MM.1S (cell line): Measurements from ENCODE around the gene ZNF23.

Experiments
- DNase-seq: peaks from one replicate; pipeline ENCODE4 v3.0.0-alpha.2; 2015
- H2AFZ ChIP-seq: fragments of 300-600 bp; sonication (generic); 2 replicates; pipeline ENCODE4 v1.6.0; 2016; ENCODE audit warnings: antibody characterized with exemption, low read length
- H3F3A ChIP-seq: fragments of 300-600 bp; sonication (generic); 2 replicates; pipeline ENCODE4 v1.6.1; 2016; ENCODE audit warnings: mild to moderate bottlenecking, antibody characterized with exemption, low read length, moderate library complexity, mixed read lengths; ENCODE audit not compliant: insufficient read depth
- H3K27ac ChIP-seq: fragments of 300-600 bp; sonication (generic); 2 replicates; pipeline ENCODE4 v1.5.1; 2016; ENCODE audit warnings: mild to moderate bottlenecking, low read length
- H3K27me3 ChIP-seq: fragments of 300-600 bp; sonication (generic); replicated peaks from 2 replicates; pipeline ENCODE4 v1.6.0; 2016; ENCODE audit warnings: low read length; ENCODE audit not compliant: insufficient read depth
- H3K36me3 ChIP-seq: fragments of 300-600 bp; sonication (generic); replicated peaks from 2 replicates; pipeline ENCODE4 v1.6.1; 2016; ENCODE audit warnings: mild to moderate bottlenecking, low read length, mixed read lengths; ENCODE audit not compliant: insufficient read depth
- H3K4me1 ChIP-seq: fragments of 300-600 bp; sonication (generic); 2 replicates; pipeline ENCODE4 v1.6.1; 2016; ENCODE audit warnings: low read length, mixed read lengths
- H3K4me2 ChIP-seq: fragments of 300-600 bp; sonication (generic); 2 replicates; pipeline ENCODE4 v1.6.0; 2016; ENCODE audit warnings: low read depth, low read length
- H3K4me3 ChIP-seq: fragments of 300-600 bp; sonication (generic); 2 replicates; pipeline ENCODE4 v1.5.1; 2016; ENCODE audit warnings: low read length, mixed read lengths
- H3K79me2 ChIP-seq: fragments of 300-600 bp; sonication (generic); 2 replicates; pipeline ENCODE4 v1.6.1; 2016; ENCODE audit warnings: mixed run types, low read length, mixed read lengths
- H3K9ac ChIP-seq: fragments of 300-600 bp; sonication (generic); 2 replicates; pipeline ENCODE4 v1.6.1; 2016; ENCODE audit warnings: low read length, mixed read lengths
- H3K9me2 ChIP-seq: fragments of 300-600 bp; sonication (generic); replicated peaks from 2 replicates; pipeline ENCODE4 v1.6.1; 2016; ENCODE audit warnings: mild to moderate bottlenecking, low read length, mixed read lengths; ENCODE audit not compliant: insufficient read depth
- H3K9me3 ChIP-seq: fragments of 300-600 bp; sonication (generic); replicated peaks from 2 replicates; pipeline ENCODE4 v1.6.1; 2016; ENCODE audit warnings: mild to moderate bottlenecking, low read length, mixed read lengths; ENCODE audit not compliant: insufficient read depth
- H4K20me1 ChIP-seq: fragments of 300-600 bp; sonication (generic); 2 replicates; pipeline ENCODE4 v1.6.1; 2016; ENCODE audit warnings: mild to moderate bottlenecking, low read length, moderate library complexity, mixed read lengths; ENCODE audit not compliant: insufficient read depth
- CTCF ChIP-seq: fragments of 300-600 bp; sonication (generic); IDR thresholded peaks from 2 replicates; pipeline ENCODE4 v1.5.1; 2016; ENCODE audit warnings: antibody characterized with exemption, low read length, mixed read lengths
- EZH2 ChIP-seq: fragments of 300-600 bp; sonication (generic); optimal IDR thresholded peaks from 2 replicates; pipeline ENCODE3; 2017; ENCODE audit warnings: low read depth, mild to moderate bottlenecking, antibody characterized with exemption, low read length, mixed read lengths
- EZH2phosphoT487 ChIP-seq: fragments of 300-600 bp; sonication (generic); IDR thresholded peaks from 2 replicates; pipeline ENCODE4 v1.6.1; 2018; ENCODE audit warnings: antibody characterized with exemption, low read length

ZNF23 gene

GRCh38 chr16:71442051-71442440, 20.0 kb downstream of the ZNF23 start, which contains the start of gene TLE7:
Gene TLE7, minus strand, starts transcription at chr16:71442054. Its CDS starts 8,730 bp downstream, at chr16:71433324.
- no peak within 1 kb of the TSS for H2AFZ ChIP-seq
- no peak for DNase-seq
- H3F3A ChIP-seq: no peaks in the 10 kb centered on the region
- TF ChIP-seq EZH2phosphoT487 (no peak), EZH2 (no peak), CTCF (no peak)
- H3K27me3 ChIP-seq: peaks cover 22% of the 10 kb centered on the region
- H3K4me3 ChIP-seq: no peak within 1 kb of the TSS
- no peaks in the 10 kb centered on the region for H3K9me2 ChIP-seq
- H3K9me3 ChIP-seq: no peaks in the 10 kb centered on the region
- H3K4me1 ChIP-seq: no peaks in the 10 kb centered on the region
- H3K36me3 ChIP-seq: no peaks in the 10 kb centered on the region
- no peak within 1 kb of the TSS for H3K9ac ChIP-seq
- no peaks in the 10 kb centered on the region for H3K79me2 ChIP-seq
- H4K20me1 ChIP-seq: no peaks in the 10 kb centered on the region
- no peak within 1 kb of the TSS for H3K4me2 ChIP-seq
- no peak within 1 kb of the TSS for H3K27ac ChIP-seq

- no peak for TF ChIP-seq EZH2phosphoT487
- no peak for TF ChIP-seq CTCF
- TF ChIP-seq EZH2: no peak
- Histone ChIP-seq H3K27me3 (peaks cover 22% of the 10 kb centered on the region), H3K4me1 (no peaks in the 10 kb centered on the region), H3K4me2 (no peak overlapping the region), H3K9ac (no peak overlapping the region), H3K4me3 (no peak overlapping the region), H3F3A (no peaks in the 10 kb centered on the region), H3K9me2 (no peaks in the 10 kb centered on the region), H2AFZ (no peak overlapping the region), H3K79me2 (no peaks in the 10 kb centered on the region), H4K20me1 (no peaks in the 10 kb centered on the region), H3K9me3 (no peaks in the 10 kb centered on the region), H3K27ac (no peak overlapping the region), H3K36me3 (no peaks in the 10 kb centered on the region)
- no peak for DNase-seq
These were observed 20.5 kb downstream of the ZNF23 start for GRCh38 chr16:71441348-71442050.

- no peak overlapping the region for H2AFZ ChIP-seq
- no peaks in the 10 kb centered on the region for H3F3A ChIP-seq
- peaks cover 22% of the 10 kb centered on the region for H3K27me3 ChIP-seq
- H4K20me1 ChIP-seq: no peaks in the 10 kb centered on the region
- no peak for DNase-seq
- H3K9me2 ChIP-seq: no peaks in the 10 kb centered on the region
- TF ChIP-seq CTCF (peak; percentile 37), EZH2phosphoT487 (no peak)
- H3K27ac ChIP-seq: no peak overlapping the region
- H3K9me3 ChIP-seq: no peaks in the 10 kb centered on the region
- H3K9ac ChIP-seq: no peak overlapping the region
- no peaks in the 10 kb centered on the region for H3K4me1 ChIP-seq
- H3K79me2 ChIP-seq: no peaks in the 10 kb centered on the region
- H3K36me3 ChIP-seq: no peaks in the 10 kb centered on the region
- H3K4me3 ChIP-seq: no peak overlapping the region
- no peak overlapping the region for H3K4me2 ChIP-seq
These were observed 21.2 kb downstream of the ZNF23 start for GRCh38 chr16:71440669-71441347.
